Uterus (tissue), 2 donors: ENCODE results near the gene DAB2IP.

ENCODE experiments used
- CTCF ChIP-seq, 4 experiments: fragments of 200-600 bp in 2 of 4; fragments of 450-650 bp in 2 of 4; sonication (generic) in 2 of 4; IDR thresholded peaks; one replicate each; pipeline ENCODE4 v1.5.1; 2016 to 2019; ENCODE audit warnings: antibody characterized with exemption in 4 of 4, mild to moderate bottlenecking in 2 of 4, moderate library complexity in 1 of 4
- POLR2A ChIP-seq, 2 donors: fragments of 450-650 bp; IDR thresholded peaks; one replicate each; pipeline ENCODE4 v1.6.1; 2016; ENCODE audit warnings: antibody characterized with exemption in 2 of 2, mild to moderate bottlenecking in 1 of 2, moderate library complexity in 1 of 2

GRCh38 chr9:121809356-121810050, 158.1 kb downstream of the DAB2IP start:
- TF ChIP-seq POLR2A (IDR thresholded peaks at IDR 0.05) (no peak), CTCF (IDR thresholded peaks at IDR 0.05) (no peak)
